ENCODE results near the gene ANTXR1. TPM values are rescaled to one million over a fixed set of nuclear protein-coding genes. Genes with fewer than 3 reads are reported as not detected.

The ANTXR1 gene
- total RNA-seq, 6 donors from 2014 or later = 11.5 to 76.4 (median 31.4) TPM

GRCh38 chr2:69205076-69205475, 192.1 kb downstream of the ANTXR1 start:
- peak overlapping the region in 1 of 4 donors; percentile 19 for H3K27ac ChIP-seq
- H3K27me3 ChIP-seq = no peaks in the 10 kb centered on the region
- TF ChIP-seq EP300 (IDR thresholded peaks at IDR 0.05) (no peak), POLR2A (IDR thresholded peaks at IDR 0.05) (no peak), POLR2AphosphoS5 (IDR thresholded peaks at IDR 0.05) (no peak)
- TF ChIP-seq, protein P1, sequence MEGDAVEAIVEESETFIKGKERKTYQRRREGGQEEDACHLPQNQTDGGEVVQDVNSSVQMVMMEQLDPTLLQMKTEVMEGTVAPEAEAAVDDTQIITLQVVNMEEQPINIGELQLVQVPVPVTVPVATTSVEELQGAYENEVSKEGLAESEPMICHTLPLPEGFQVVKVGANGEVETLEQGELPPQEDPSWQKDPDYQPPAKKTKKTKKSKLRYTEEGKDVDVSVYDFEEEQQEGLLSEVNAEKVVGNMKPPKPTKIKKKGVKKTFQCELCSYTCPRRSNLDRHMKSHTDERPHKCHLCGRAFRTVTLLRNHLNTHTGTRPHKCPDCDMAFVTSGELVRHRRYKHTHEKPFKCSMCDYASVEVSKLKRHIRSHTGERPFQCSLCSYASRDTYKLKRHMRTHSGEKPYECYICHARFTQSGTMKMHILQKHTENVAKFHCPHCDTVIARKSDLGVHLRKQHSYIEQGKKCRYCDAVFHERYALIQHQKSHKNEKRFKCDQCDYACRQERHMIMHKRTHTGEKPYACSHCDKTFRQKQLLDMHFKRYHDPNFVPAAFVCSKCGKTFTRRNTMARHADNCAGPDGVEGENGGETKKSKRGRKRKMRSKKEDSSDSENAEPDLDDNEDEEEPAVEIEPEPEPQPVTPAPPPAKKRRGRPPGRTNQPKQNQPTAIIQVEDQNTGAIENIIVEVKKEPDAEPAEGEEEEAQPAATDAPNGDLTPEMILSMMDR (IDR thresholded peaks at IDR 0.05) = no peak
- peaks cover 0 to 9% (median 5%) of the 10 kb centered on the region in 4 donors for H3K4me1 ChIP-seq
- DNase-seq (no peak), ATAC-seq (ENCODE audit: low FRiP score in 2 of 2) (no peak)
- H3K9me3 ChIP-seq = no peaks in the 10 kb centered on the region
- H3K36me3 ChIP-seq = no peaks in the 10 kb centered on the region
- H3K4me3 ChIP-seq = no peak overlapping the region
- WGBS, 2 donors = 89 to 92% methylated on average over 2 of the region's 2 CpGs

DNA sequence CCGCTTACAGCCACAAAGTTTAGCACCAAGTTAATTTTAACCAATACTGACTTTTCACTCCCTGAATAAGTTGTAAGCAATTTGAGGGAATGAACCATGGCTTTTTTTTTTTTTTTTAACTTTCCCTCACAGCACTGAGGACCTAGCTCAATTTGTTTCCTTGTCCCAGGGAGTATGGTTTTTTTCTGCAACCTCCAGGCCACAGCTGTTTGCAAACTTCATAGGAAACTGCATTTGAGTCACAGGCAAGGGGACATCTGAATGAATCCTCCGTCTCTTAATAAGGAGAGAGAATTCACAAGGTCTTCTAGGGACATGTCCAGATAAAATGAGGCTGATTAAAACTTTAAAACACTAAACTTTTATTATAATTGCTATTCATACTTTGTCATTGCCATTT, 192.5 kb downstream of the ANTXR1 start:
- TF ChIP-seq, protein P1 (IDR thresholded peaks at IDR 0.05) = no peak
- no peak for TF ChIP-seq POLR2A (IDR thresholded peaks at IDR 0.05)
- no peak for TF ChIP-seq POLR2AphosphoS5 (IDR thresholded peaks at IDR 0.05)
- no peak for TF ChIP-seq EP300 (IDR thresholded peaks at IDR 0.05)
- no peaks in the 10 kb centered on the region for H3K9me3 ChIP-seq
- H3K4me1 ChIP-seq = peaks cover 0 to 4% (median 2%) of the 10 kb centered on the region in 4 donors
- 74 to 84% methylated on average over 2 of the region's 2 CpGs for WGBS, 2 donors
- H3K27ac ChIP-seq = no peak overlapping the region
- H3K27me3 ChIP-seq = no peaks in the 10 kb centered on the region
- H3K4me3 ChIP-seq = no peak overlapping the region
- no peaks in the 10 kb centered on the region for H3K36me3 ChIP-seq
- ATAC-seq (ENCODE audit: low FRiP score in 2 of 2) = no peak
- DNase-seq = no peak

GRCh38 chr2:69208023-69208595, 195.1 kb downstream of the ANTXR1 start:
- DNase-seq (no peak), ATAC-seq (ENCODE audit: low FRiP score in 2 of 2) (no peak)
- 86 to 90% methylated on average over 1 of the region's 1 CpG for WGBS, 2 donors
- Histone ChIP-seq H3K36me3 (no peaks in the 10 kb centered on the region), H3K9me3 (no peaks in the 10 kb centered on the region), H3K27ac (no peak overlapping the region), H3K27me3 (no peaks in the 10 kb centered on the region), H3K4me1 (peaks cover 0 to 4% (median 0%) of the 10 kb centered on the region in 4 donors), H3K4me3 (no peak overlapping the region)
- TF ChIP-seq, protein P1 (IDR thresholded peaks at IDR 0.05) = peak in 1 of 6 experiments; percentile 18
- TF ChIP-seq POLR2AphosphoS5 (IDR thresholded peaks at IDR 0.05) (no peak), EP300 (IDR thresholded peaks at IDR 0.05) (no peak), POLR2A (IDR thresholded peaks at IDR 0.05) (no peak)

- Histone ChIP-seq H3K27me3 (no peaks in the 10 kb centered on the region), H3K4me3 (no peak overlapping the region), H3K27ac (no peak overlapping the region), H3K9me3 (no peaks in the 10 kb centered on the region), H3K4me1 (peaks cover 1 to 16% (median 8%) of the 10 kb centered on the region in 4 donors), H3K36me3 (no peaks in the 10 kb centered on the region)
- 85 to 95% methylated on average over 3 of the region's 3 CpGs for WGBS, 2 donors
- TF ChIP-seq, protein P1 (IDR thresholded peaks at IDR 0.05) = no peak
- TF ChIP-seq POLR2A (IDR thresholded peaks at IDR 0.05) (no peak), EP300 (IDR thresholded peaks at IDR 0.05) (no peak), POLR2AphosphoS5 (IDR thresholded peaks at IDR 0.05) (no peak)
- DNase-seq (no peak), ATAC-seq (ENCODE audit: low FRiP score in 2 of 2) (no peak)
Observed at GRCh38 chr2:69209482-69209881, 196.5 kb downstream of the ANTXR1 start.

- no peak for ATAC-seq (ENCODE audit: low FRiP score in 2 of 2)
Observed at GRCh38 chr2:69210385-69210784, 197.4 kb downstream of the ANTXR1 start.

More at GRCh38 chr2:69210385-69210784, 197.4 kb downstream of the ANTXR1 start:
- Histone ChIP-seq H3K4me3 (no peak overlapping the region), H3K4me1 (peaks cover 6 to 23% (median 14%) of the 10 kb centered on the region in 4 donors), H3K36me3 (no peaks in the 10 kb centered on the region), H3K27me3 (no peaks in the 10 kb centered on the region), H3K9me3 (no peaks in the 10 kb centered on the region), H3K27ac (no peak overlapping the region)
- no peak for DNase-seq
- WGBS, 2 donors = 87 to 94% methylated on average over 6 of the region's 6 CpGs
- TF ChIP-seq, protein P1 (IDR thresholded peaks at IDR 0.05) = no peak
- no peak for TF ChIP-seq POLR2AphosphoS5 (IDR thresholded peaks at IDR 0.05)
- no peak for TF ChIP-seq EP300 (IDR thresholded peaks at IDR 0.05)
- no peak for TF ChIP-seq POLR2A (IDR thresholded peaks at IDR 0.05)
